Sigmoid colon (tissue), 4 donors: ENCODE results near the gene ASF1A.

Source experiments
- EP300 ChIP-seq, 4 donors: sonication (generic); formaldehyde crosslinking; IDR thresholded peaks; one replicate each; pipeline ENCODE4 v1.6.1; 2017; ENCODE audit warnings: antibody characterized with exemption in 4 of 4
- TF ChIP-seq, protein P1 (sequence below), 4 experiments: fragments of 450-650 bp in 3 of 4; fragments of 200-600 bp in 1 of 4; IDR thresholded peaks; one replicate each; pipeline ENCODE4 v1.5.1; 2016 to 2019; ENCODE audit warnings: antibody characterized with exemption in 4 of 4, mild to moderate bottlenecking in 3 of 4, moderate library complexity in 2 of 4

DNA sequence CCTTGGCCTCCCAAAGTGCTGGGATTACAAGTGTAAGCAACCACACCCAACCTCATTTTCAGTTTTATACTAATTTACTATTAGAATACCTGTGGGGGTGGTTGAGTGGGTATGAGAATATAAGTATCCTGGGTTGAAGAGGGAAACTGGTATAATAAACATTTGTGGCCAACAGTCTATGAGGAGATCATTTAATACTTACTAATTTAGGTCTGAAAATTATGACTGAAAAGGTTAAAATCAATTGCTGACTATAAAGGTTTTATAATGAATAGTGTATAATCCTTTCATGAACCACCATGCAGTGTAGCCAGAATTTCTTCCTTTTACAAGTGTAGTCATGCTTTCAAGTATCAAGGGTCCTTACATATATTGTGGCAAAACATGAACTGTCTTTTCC, 11.1 kb downstream of the ASF1A start:
- TF ChIP-seq EP300 (IDR thresholded peaks at IDR 0.05) = no peak
- TF ChIP-seq, protein P1, sequence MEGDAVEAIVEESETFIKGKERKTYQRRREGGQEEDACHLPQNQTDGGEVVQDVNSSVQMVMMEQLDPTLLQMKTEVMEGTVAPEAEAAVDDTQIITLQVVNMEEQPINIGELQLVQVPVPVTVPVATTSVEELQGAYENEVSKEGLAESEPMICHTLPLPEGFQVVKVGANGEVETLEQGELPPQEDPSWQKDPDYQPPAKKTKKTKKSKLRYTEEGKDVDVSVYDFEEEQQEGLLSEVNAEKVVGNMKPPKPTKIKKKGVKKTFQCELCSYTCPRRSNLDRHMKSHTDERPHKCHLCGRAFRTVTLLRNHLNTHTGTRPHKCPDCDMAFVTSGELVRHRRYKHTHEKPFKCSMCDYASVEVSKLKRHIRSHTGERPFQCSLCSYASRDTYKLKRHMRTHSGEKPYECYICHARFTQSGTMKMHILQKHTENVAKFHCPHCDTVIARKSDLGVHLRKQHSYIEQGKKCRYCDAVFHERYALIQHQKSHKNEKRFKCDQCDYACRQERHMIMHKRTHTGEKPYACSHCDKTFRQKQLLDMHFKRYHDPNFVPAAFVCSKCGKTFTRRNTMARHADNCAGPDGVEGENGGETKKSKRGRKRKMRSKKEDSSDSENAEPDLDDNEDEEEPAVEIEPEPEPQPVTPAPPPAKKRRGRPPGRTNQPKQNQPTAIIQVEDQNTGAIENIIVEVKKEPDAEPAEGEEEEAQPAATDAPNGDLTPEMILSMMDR (IDR thresholded peaks at IDR 0.05) = no peak
